Fibroblast of lung (primary cell): ENCODE data around the gene KCNMB4. TPM values are rescaled to one million over a fixed set of nuclear protein-coding genes. Genes with fewer than 3 reads are reported as not detected.

Experiments
- DNase-seq, 2 donors: peaks; one replicate each; pipeline versions ENCODE4 v3.0.0 to v3.0.0-alpha.2; 2010; ENCODE audit warnings: low read depth in 2 of 2
- H2AFZ ChIP-seq: 2 replicates; pipeline ENCODE4 v1.5.1; 2012; ENCODE audit warnings: low read length, control low read depth, inconsistent platforms
- H3K27ac ChIP-seq: 2 replicates; pipeline ENCODE4 v1.5.1; 2011; ENCODE audit warnings: low read length, control low read depth; ENCODE audit not compliant: insufficient read depth
- H3K27me3 ChIP-seq: 2 replicates; pipeline ENCODE4 v1.5.1; 2011; ENCODE audit warnings: mild to moderate bottlenecking, low read length; ENCODE audit not compliant: control insufficient read depth, insufficient read depth
- H3K36me3 ChIP-seq: 2 replicates; pipeline ENCODE4 v1.5.1; 2011; ENCODE audit warnings: low read length; ENCODE audit not compliant: control insufficient read depth, insufficient read depth
- H3K4me1 ChIP-seq: 2 replicates; pipeline ENCODE4 v1.5.1; 2011; ENCODE audit warnings: low read length; ENCODE audit not compliant: control insufficient read depth, insufficient read depth; ENCODE audit errors: extremely low read depth
- H3K4me2 ChIP-seq: 2 replicates; pipeline ENCODE4 v1.5.1; 2011; ENCODE audit warnings: low read length, control low read depth; ENCODE audit not compliant: insufficient read depth; ENCODE audit errors: extremely low read depth
- H3K4me3 ChIP-seq, 4 experiments: fragments of 200-600 bp in 1 of 4; sonication (generic) in 1 of 4; replicated peaks in 1 of 4; 2 replicates each; pipeline ENCODE4 v1.5.1; 2011 to 2016; ENCODE audit warnings: low read length in 4 of 4, low read depth in 3 of 4, mild to moderate bottlenecking in 3 of 4, control low read depth in 2 of 4, inconsistent platforms in 1 of 4, mixed read lengths in 1 of 4; ENCODE audit not compliant: insufficient read depth in 1 of 4; ENCODE audit errors: control extremely low read depth in 1 of 4
- H3K79me2 ChIP-seq: 2 replicates; pipeline ENCODE4 v1.5.1; 2012; ENCODE audit warnings: mild to moderate bottlenecking, low read length, inconsistent platforms; ENCODE audit not compliant: control insufficient read depth, insufficient read depth
- H3K9ac ChIP-seq: 2 replicates; pipeline ENCODE4 v1.5.1; 2011; ENCODE audit warnings: mild to moderate bottlenecking, low read length, control low read depth; ENCODE audit not compliant: insufficient read depth
- H3K9me3 ChIP-seq: 2 replicates; pipeline ENCODE4 v1.5.1; 2012; ENCODE audit warnings: low read depth, low read length; ENCODE audit not compliant: control insufficient read depth, insufficient read depth
- H4K20me1 ChIP-seq: 2 replicates; pipeline ENCODE4 v1.5.1; 2011; ENCODE audit warnings: low read length; ENCODE audit not compliant: control insufficient read depth, insufficient read depth; ENCODE audit errors: extremely low read depth
- CTCF ChIP-seq, 2 donors: IDR thresholded peaks in 1 of 2; conservative IDR thresholded peaks in 1 of 2; 1 replicate in 1 of 2; 2 replicates in 1 of 2; pipeline ENCODE4 v1.5.1; 2011 to 2012; ENCODE audit warnings: low read length in 2 of 2, control low read depth in 1 of 2, inconsistent platforms in 1 of 2, low read depth in 1 of 2, mild to moderate bottlenecking in 1 of 2
- EZH2 ChIP-seq: IDR thresholded peaks from 2 replicates; pipeline ENCODE4 v1.5.1; 2012; ENCODE audit warnings: low read length, control low read depth, mild to moderate bottlenecking; ENCODE audit errors: missing control alignments
- polyA plus RNA-seq, 2 donors: library from polyadenylated mRNA; depleted of rRNA in 1 of 2; stranded (reverse) in 1 of 2; unstranded in 1 of 2; fragments of >200 nt; gene quantifications; 2 replicates each; pipeline ENCODE4 v1.2.1, GENCODE V29; 2011 to 2012; ENCODE audit warnings: missing spikeins in 1 of 2
- total RNA-seq: library from RNA; depleted of rRNA; stranded (reverse); fragments of >200 nt; gene quantifications from 2 replicates; pipeline ENCODE4 v1.2.1, GENCODE V29; 2014

KCNMB4 gene
- total and polyA plus RNA-seq, 2 donors (not counting 1 experiment from before 2014, with no cell fraction given) = 0.33 to 0.66 TPM

DNA sequence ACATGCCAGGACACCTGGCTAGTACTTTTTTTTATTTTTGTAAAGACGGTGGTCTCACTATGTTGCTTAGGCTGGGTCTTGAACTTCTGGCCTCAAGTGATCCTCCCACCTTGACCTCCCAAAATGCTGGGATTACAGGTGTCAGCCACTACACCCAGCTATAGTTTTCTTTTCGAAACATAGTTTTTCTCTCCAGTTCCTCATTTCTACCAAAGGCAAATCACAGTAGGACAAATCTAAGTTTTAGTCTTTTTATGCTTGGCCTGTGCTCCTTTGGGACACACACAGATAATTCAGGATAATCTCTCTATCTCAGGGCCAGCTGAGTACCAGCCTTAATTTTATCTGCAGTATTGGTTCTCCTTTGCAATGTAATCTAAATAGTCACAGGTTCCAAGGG is 100.7 kb downstream of the KCNMB4 start:
- H2AFZ ChIP-seq = no peak overlapping the region
- H3K27ac ChIP-seq = no peak overlapping the region
- H3K36me3 ChIP-seq = no peaks in the 10 kb centered on the region
- H3K9me3 ChIP-seq = no peaks in the 10 kb centered on the region
- no peaks in the 10 kb centered on the region for H3K27me3 ChIP-seq
- H3K4me3 ChIP-seq = no peak overlapping the region
- no peak for DNase-seq
- H3K4me2 ChIP-seq = no peak overlapping the region
- H3K79me2 ChIP-seq = no peaks in the 10 kb centered on the region
- no peak for TF ChIP-seq EZH2
- no peak for TF ChIP-seq CTCF (conservative IDR thresholded peaks at IDR 0.05 in 1 of 2, IDR thresholded peaks at IDR 0.05 in 1 of 2; ENCODE audit: low read depth in 1 of 2, low read length in 2 of 2)
- no peak overlapping the region for H3K9ac ChIP-seq
- no peaks in the 10 kb centered on the region for H3K4me1 ChIP-seq
- no peaks in the 10 kb centered on the region for H4K20me1 ChIP-seq

GRCh38 chr12:70467476-70467875 is 101.4 kb downstream of the KCNMB4 start:
- H3K9me3 ChIP-seq = no peaks in the 10 kb centered on the region
- no peaks in the 10 kb centered on the region for H4K20me1 ChIP-seq
- DNase-seq = no peak
- TF ChIP-seq CTCF (conservative IDR thresholded peaks at IDR 0.05 in 1 of 2, IDR thresholded peaks at IDR 0.05 in 1 of 2; ENCODE audit: low read depth in 1 of 2, low read length in 2 of 2) = no peak
- no peak for TF ChIP-seq EZH2
- H3K4me1 ChIP-seq = no peaks in the 10 kb centered on the region
- H3K27ac ChIP-seq = no peak overlapping the region
- no peaks in the 10 kb centered on the region for H3K79me2 ChIP-seq
- no peak overlapping the region for H2AFZ ChIP-seq
- no peaks in the 10 kb centered on the region for H3K27me3 ChIP-seq
- H3K4me2 ChIP-seq = no peak overlapping the region
- H3K36me3 ChIP-seq = no peaks in the 10 kb centered on the region
- H3K4me3 ChIP-seq = no peak overlapping the region
- H3K9ac ChIP-seq = no peak overlapping the region

- Histone ChIP-seq H3K4me1 (no peaks in the 10 kb centered on the region), H3K4me3 (no peak overlapping the region), H3K9me3 (no peaks in the 10 kb centered on the region), H2AFZ (no peak overlapping the region), H3K27me3 (no peaks in the 10 kb centered on the region), H3K9ac (no peak overlapping the region), H3K27ac (no peak overlapping the region), H3K4me2 (no peak overlapping the region), H3K79me2 (no peaks in the 10 kb centered on the region), H3K36me3 (no peaks in the 10 kb centered on the region), H4K20me1 (no peaks in the 10 kb centered on the region)
- no peak for DNase-seq
- TF ChIP-seq EZH2 = no peak
- TF ChIP-seq CTCF (conservative IDR thresholded peaks at IDR 0.05 in 1 of 2, IDR thresholded peaks at IDR 0.05 in 1 of 2; ENCODE audit: low read depth in 1 of 2, low read length in 2 of 2) = no peak
Measured at GRCh38 chr12:70467918-70468733, 102.0 kb downstream of the KCNMB4 start.
